ENCODE data around the gene NUDT16L1.

NUDT16L1 gene

GRCh38 chr16:4683255-4684057 is 9.9 kb upstream of the NUDT16L1 start:
- no peak for DNase-seq

- DNase-seq = no peak
These were observed 9.2 kb upstream of the NUDT16L1 start for GRCh38 chr16:4684058-4684715.

GRCh38 chr16:4684763-4685162 is 8.6 kb upstream of the NUDT16L1 start:
- no peak for DNase-seq

GRCh38 chr16:4685292-4685691 is 8.1 kb upstream of the NUDT16L1 start:
- no peak for DNase-seq

GRCh38 chr16:4685776-4686496 is 7.4 kb upstream of the NUDT16L1 start:
- DNase-seq = no peak

GRCh38 chr16:4686497-4687210 is 6.7 kb upstream of the NUDT16L1 start:
- no peak for DNase-seq

- no peak for DNase-seq
These were observed 5.9 kb upstream of the NUDT16L1 start for GRCh38 chr16:4687416-4687815.

GRCh38 chr16:4687946-4688673 is 5.3 kb upstream of the NUDT16L1 start:
- no peak for DNase-seq

- DNase-seq = no peak
These were observed 4.7 kb upstream of the NUDT16L1 start for GRCh38 chr16:4688674-4689045.

- DNase-seq = no peak
These were observed 4.2 kb upstream of the NUDT16L1 start for GRCh38 chr16:4689091-4689671.

GRCh38 chr16:4689864-4690704 is 3.3 kb upstream of the NUDT16L1 start:
- DNase-seq = no peak

- DNase-seq = no peak
These were observed 2.3 kb upstream of the NUDT16L1 start for GRCh38 chr16:4690946-4691665.

- DNase-seq = no peak
These were observed 1.5 kb upstream of the NUDT16L1 start for GRCh38 chr16:4691666-4692412.

- DNase-seq = no peak
These were observed 684 bp upstream of the NUDT16L1 start for GRCh38 chr16:4692460-4693295.

GRCh38 chr16:4693956-4694641 is 737 bp downstream of the NUDT16L1 start:
- DNase-seq = peak; percentile 2

GRCh38 chr16:4694642-4695451 is 1.5 kb downstream of the NUDT16L1 start:
- DNase-seq = no peak
